Astrocyte (in vitro differentiated cells and primary cell): ENCODE data around the gene POTEJ.
"Not testable (repeated sequence)": the region's sequence is repeated elsewhere in the genome, so short reads cannot be mapped to it uniquely, and the experiment has no call there.

Experiments used
- EZH2 ChIP-seq: IDR thresholded peaks from 2 replicates; pipeline ENCODE4 v1.6.1; 2012; ENCODE audit warnings: mild to moderate bottlenecking, low read length, inconsistent platforms; ENCODE audit not compliant: insufficient read depth
- TF ChIP-seq, protein P1 (sequence below): IDR thresholded peaks from 2 replicates; pipeline ENCODE4 v1.5.1; 2011; ENCODE audit warnings: low read depth, mild to moderate bottlenecking, inconsistent platforms, low read length, moderate library complexity; ENCODE audit not compliant: insufficient read depth

- TF ChIP-seq, protein P1, sequence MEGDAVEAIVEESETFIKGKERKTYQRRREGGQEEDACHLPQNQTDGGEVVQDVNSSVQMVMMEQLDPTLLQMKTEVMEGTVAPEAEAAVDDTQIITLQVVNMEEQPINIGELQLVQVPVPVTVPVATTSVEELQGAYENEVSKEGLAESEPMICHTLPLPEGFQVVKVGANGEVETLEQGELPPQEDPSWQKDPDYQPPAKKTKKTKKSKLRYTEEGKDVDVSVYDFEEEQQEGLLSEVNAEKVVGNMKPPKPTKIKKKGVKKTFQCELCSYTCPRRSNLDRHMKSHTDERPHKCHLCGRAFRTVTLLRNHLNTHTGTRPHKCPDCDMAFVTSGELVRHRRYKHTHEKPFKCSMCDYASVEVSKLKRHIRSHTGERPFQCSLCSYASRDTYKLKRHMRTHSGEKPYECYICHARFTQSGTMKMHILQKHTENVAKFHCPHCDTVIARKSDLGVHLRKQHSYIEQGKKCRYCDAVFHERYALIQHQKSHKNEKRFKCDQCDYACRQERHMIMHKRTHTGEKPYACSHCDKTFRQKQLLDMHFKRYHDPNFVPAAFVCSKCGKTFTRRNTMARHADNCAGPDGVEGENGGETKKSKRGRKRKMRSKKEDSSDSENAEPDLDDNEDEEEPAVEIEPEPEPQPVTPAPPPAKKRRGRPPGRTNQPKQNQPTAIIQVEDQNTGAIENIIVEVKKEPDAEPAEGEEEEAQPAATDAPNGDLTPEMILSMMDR = not testable (repeated sequence)
- TF ChIP-seq EZH2 = not testable (repeated sequence)
These were observed 27.7 kb downstream of the POTEJ start for GRCh38 chr2:130638973-130639372.
